Measurements from ENCODE around the gene SYNGR4.

Gene SYNGR4

GRCh38 chr19:48415395-48415794 lies 51.2 kb downstream of the SYNGR4 start:
- DNase-seq: peak; percentile 59
- in situ Hi-C loops (cut with HindIII; ENCODE audit: low pct_ligation_motif_present, low pct_unique_long_range_greater_than_20kb, low sequenced_read_pairs): no loop called here

- no peak for DNase-seq
- in situ Hi-C loops (cut with HindIII; ENCODE audit: low pct_ligation_motif_present, low pct_unique_long_range_greater_than_20kb, low sequenced_read_pairs): no loop called here
These were observed 51.6 kb downstream of the SYNGR4 start for GRCh38 chr19:48415806-48416221.

- in situ Hi-C loops (cut with HindIII; ENCODE audit: low pct_ligation_motif_present, low pct_unique_long_range_greater_than_20kb, low sequenced_read_pairs): no loop called here
- DNase-seq: no peak
These were observed 53.3 kb downstream of the SYNGR4 start for GRCh38 chr19:48417421-48417820.

GRCh38 chr19:48418317-48419064 lies 54.3 kb downstream of the SYNGR4 start:
- DNase-seq: peak; percentile 30

GRCh38 chr19:48419158-48419920 lies 55.2 kb downstream of the SYNGR4 start:
- DNase-seq: no peak
- in situ Hi-C loops (cut with HindIII; ENCODE audit: low pct_ligation_motif_present, low pct_unique_long_range_greater_than_20kb, low sequenced_read_pairs): no loop called here

More at GRCh38 chr19:48418317-48419064, 54.3 kb downstream of the SYNGR4 start:
- in situ Hi-C loops (cut with HindIII; ENCODE audit: low pct_ligation_motif_present, low pct_unique_long_range_greater_than_20kb, low sequenced_read_pairs): no loop called here

- no peak for DNase-seq
- in situ Hi-C loops (cut with HindIII; ENCODE audit: low pct_ligation_motif_present, low pct_unique_long_range_greater_than_20kb, low sequenced_read_pairs): no loop called here
These were observed 57.4 kb downstream of the SYNGR4 start for GRCh38 chr19:48421548-48421947.

GRCh38 chr19:48424694-48425219 lies 60.6 kb downstream of the SYNGR4 start:
- in situ Hi-C loops (cut with HindIII; ENCODE audit: low pct_ligation_motif_present, low pct_unique_long_range_greater_than_20kb, low sequenced_read_pairs): no loop called here
- DNase-seq: peak; percentile 57

All from ACHN (cell line).